Measurements from ENCODE around the gene FRMD7.

DNA sequence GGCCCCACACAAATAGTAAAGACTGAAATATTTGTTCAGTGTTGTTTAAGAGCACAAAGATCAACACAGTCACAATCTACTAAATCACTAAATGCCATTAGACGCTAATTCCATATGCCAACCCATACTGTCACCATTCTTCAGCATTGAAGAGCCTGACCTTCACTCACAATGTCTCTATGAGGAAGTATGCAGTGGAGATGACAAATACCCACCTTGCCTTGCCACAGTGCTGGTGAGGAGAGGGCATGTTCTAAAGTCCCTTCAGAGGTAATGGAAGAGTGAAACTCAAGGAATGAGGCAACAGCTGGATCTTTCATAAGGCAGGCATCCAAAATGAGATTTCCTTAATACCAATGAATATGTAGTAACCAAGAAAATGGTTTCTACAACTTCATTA lies 50.4 kb downstream of the FRMD7 start:
- TF ChIP-seq CTCF (conservative IDR thresholded peaks at IDR 0.05; ENCODE audit: low read depth in 2 of 2) (no peak), JUNB (IDR thresholded peaks at IDR 0.05; ENCODE audit: unreplicated experiment) (no peak), EZH2phosphoT487 (IDR thresholded peaks at IDR 0.05; ENCODE audit: unreplicated experiment) (no peak), EZH2 (IDR thresholded peaks at IDR 0.05; ENCODE audit: low read depth, unreplicated experiment) (no peak), ETS1 (IDR thresholded peaks at IDR 0.05) (no peak), ZNF331 (CRISPR knock-in tag; IDR thresholded peaks at IDR 0.05; ENCODE audit: low read depth) (no peak), POLR2AphosphoS5 (IDR thresholded peaks at IDR 0.05; ENCODE audit: low read depth) (no peak), REST (IDR thresholded peaks at IDR 0.05; ENCODE audit: unreplicated experiment) (no peak), CREB1 (CRISPR knock-in tag; IDR thresholded peaks at IDR 0.05; ENCODE audit: low read depth) (no peak), ZNF114 (CRISPR knock-in tag; IDR thresholded peaks at IDR 0.05) (no peak), STAT1 (IDR thresholded peaks at IDR 0.05; ENCODE audit: unreplicated experiment) (no peak), NANOG (IDR thresholded peaks at IDR 0.05; ENCODE audit: borderline replicate concordance) (no peak)
- TF ChIP-seq, protein P1, sequence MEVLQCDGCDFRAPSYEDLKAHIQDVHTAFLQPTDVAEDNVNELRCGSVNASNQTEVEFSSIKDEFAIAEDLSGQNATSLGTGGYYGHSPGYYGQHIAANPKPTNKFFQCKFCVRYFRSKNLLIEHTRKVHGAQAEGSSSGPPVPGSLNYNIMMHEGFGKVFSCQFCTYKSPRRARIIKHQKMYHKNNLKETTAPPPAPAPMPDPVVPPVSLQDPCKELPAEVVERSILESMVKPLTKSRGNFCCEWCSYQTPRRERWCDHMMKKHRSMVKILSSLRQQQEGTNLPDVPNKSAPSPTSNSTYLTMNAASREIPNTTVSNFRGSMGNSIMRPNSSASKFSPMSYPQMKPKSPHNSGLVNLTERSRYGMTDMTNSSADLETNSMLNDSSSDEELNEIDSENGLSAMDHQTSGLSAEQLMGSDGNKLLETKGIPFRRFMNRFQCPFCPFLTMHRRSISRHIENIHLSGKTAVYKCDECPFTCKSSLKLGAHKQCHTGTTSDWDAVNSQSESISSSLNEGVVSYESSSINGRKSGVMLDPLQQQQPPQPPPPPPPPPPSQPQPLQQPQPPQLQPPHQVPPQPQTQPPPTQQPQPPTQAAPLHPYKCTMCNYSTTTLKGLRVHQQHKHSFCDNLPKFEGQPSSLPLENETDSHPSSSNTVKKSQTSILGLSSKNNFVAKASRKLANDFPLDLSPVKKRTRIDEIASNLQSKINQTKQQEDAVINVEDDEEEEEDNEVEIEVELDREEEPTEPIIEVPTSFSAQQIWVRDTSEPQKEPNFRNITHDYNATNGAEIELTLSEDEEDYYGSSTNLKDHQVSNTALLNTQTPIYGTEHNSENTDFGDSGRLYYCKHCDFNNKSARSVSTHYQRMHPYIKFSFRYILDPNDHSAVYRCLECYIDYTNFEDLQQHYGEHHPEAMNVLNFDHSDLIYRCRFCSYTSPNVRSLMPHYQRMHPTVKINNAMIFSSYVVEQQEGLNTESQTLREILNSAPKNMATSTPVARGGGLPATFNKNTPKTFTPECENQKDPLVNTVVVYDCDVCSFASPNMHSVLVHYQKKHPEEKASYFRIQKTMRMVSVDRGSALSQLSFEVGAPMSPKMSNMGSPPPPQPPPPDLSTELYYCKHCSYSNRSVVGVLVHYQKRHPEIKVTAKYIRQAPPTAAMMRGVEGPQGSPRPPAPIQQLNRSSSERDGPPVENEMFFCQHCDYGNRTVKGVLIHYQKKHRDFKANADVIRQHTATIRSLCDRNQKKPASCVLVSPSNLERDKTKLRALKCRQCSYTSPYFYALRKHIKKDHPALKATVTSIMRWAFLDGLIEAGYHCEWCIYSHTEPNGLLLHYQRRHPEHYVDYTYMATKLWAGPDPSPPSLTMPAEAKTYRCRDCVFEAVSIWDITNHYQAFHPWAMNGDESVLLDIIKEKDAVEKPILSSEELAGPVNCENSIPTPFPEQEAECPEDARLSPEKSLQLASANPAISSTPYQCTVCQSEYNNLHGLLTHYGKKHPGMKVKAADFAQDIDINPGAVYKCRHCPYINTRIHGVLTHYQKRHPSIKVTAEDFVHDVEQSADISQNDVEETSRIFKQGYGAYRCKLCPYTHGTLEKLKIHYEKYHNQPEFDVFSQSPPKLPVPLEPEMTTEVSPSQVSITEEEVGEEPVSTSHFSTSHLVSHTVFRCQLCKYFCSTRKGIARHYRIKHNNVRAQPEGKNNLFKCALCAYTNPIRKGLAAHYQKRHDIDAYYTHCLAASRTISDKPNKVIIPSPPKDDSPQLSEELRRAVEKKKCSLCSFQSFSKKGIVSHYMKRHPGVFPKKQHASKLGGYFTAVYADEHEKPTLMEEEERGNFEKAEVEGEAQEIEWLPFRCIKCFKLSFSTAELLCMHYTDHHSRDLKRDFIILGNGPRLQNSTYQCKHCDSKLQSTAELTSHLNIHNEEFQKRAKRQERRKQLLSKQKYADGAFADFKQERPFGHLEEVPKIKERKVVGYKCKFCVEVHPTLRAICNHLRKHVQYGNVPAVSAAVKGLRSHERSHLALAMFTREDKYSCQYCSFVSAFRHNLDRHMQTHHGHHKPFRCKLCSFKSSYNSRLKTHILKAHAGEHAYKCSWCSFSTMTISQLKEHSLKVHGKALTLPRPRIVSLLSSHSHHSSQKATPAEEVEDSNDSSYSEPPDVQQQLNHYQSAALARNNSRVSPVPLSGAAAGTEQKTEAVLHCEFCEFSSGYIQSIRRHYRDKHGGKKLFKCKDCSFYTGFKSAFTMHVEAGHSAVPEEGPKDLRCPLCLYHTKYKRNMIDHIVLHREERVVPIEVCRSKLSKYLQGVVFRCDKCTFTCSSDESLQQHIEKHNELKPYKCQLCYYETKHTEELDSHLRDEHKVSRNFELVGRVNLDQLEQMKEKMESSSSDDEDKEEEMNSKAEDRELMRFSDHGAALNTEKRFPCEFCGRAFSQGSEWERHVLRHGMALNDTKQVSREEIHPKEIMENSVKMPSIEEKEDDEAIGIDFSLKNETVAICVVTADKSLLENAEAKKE (CRISPR knock-in tag; IDR thresholded peaks at IDR 0.05): no peak

Data from GM23338 (cell line).